ENCODE measurements around the gene PITX1.

Gene PITX1

DNA sequence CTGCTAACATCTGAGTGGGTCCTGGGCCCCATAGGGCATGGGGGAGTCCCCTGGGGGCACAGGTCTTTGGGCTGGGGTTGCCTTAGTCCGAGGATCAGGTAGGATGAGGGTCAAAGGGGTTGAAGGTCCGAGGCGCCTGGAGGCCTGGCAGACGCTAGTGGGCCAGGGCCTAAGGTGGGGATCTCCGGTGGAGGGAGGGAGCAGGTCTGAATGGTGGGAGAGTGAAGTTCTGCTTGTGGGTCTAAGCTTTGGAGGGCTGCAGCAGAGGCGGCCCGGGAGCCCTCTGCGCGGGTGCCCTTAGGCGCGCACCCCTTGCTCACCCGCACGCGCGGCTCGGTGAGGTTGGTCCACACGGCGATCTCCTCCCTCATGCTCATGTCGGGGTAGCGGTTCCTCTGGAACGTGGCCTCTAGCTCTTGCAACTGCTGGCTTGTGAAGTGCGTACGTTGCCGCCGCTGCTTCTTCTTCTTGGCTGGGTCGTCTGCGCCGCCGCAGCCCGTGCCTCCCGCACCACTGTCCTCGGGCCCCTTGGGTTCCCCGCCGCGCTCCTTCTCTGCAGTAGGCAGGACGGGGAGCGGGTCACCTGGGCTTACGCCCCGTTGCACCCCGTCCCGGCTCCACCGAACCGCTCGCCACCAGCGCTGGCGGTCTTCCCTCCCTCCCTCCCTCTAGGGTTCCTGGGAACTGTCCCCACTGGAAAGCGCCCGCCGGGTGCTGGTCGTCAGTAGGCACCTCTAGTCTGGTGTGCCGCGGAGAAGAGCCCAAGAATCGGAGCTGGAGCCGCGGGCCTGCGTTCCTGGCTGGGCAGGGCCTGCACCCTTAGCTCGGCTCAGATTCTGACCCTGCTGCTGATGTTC, 2.8 kb downstream of the PITX1 start:
- in situ Hi-C loops (cut with HindIII; ENCODE audit: low sequenced_read_pairs), result no loop called here
- TF ChIP-seq, protein P1, sequence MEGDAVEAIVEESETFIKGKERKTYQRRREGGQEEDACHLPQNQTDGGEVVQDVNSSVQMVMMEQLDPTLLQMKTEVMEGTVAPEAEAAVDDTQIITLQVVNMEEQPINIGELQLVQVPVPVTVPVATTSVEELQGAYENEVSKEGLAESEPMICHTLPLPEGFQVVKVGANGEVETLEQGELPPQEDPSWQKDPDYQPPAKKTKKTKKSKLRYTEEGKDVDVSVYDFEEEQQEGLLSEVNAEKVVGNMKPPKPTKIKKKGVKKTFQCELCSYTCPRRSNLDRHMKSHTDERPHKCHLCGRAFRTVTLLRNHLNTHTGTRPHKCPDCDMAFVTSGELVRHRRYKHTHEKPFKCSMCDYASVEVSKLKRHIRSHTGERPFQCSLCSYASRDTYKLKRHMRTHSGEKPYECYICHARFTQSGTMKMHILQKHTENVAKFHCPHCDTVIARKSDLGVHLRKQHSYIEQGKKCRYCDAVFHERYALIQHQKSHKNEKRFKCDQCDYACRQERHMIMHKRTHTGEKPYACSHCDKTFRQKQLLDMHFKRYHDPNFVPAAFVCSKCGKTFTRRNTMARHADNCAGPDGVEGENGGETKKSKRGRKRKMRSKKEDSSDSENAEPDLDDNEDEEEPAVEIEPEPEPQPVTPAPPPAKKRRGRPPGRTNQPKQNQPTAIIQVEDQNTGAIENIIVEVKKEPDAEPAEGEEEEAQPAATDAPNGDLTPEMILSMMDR (IDR thresholded peaks at IDR 0.05; ENCODE audit: low read depth, low read length), result no peak
- DNase-seq (ENCODE audit: low read depth, low spot score), result no peak
- H3K4me3 ChIP-seq (ENCODE audit: low read depth, low read length), result no peak overlapping the region

DNA sequence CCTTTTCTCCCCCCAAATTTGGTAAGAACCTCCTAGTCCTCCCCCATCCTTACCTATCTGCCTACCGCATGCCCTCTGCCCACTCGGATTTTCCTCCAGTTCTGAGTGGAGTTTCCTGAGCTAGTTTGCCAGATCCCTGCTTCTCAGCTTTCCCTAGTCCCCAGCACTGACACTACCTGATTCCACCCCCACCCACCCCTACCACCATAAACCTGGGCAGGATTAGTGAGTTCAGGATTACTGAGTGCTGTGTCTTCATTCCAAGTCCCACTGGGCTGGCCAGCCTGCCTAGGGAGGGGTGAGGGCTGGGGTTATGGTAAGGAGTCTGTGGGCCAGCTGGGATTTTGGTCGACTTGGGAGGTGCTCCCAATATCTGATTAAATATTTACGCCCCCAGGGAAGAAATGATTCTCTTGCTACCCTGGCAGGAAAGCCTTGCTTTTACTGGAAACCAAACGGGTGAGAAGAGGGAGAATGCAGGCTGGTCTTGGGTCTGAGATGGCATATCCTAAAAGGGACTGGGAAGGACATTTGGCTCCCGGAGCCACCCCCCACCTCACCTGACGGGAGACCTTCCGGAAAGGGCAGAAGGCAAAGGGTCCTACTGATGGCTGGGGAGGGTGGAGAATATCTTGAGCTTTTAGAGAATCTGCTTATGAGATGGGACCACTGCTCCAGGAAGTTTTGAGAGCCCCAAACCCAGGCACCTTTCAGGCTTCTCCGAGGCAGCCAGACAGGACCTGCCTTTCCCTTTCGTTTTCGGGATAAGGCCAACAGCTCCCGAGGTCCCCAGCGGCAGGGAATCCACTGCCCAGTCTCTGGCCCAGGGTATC, 3.7 kb downstream of the PITX1 start:
- in situ Hi-C loops (cut with HindIII; ENCODE audit: low sequenced_read_pairs), result no loop called here
- no peak for DNase-seq (ENCODE audit: low read depth, low spot score)
- TF ChIP-seq, protein P1 (IDR thresholded peaks at IDR 0.05; ENCODE audit: low read depth, low read length), result no peak
- H3K4me3 ChIP-seq (ENCODE audit: low read depth, low read length), result no peak overlapping the region

DNA sequence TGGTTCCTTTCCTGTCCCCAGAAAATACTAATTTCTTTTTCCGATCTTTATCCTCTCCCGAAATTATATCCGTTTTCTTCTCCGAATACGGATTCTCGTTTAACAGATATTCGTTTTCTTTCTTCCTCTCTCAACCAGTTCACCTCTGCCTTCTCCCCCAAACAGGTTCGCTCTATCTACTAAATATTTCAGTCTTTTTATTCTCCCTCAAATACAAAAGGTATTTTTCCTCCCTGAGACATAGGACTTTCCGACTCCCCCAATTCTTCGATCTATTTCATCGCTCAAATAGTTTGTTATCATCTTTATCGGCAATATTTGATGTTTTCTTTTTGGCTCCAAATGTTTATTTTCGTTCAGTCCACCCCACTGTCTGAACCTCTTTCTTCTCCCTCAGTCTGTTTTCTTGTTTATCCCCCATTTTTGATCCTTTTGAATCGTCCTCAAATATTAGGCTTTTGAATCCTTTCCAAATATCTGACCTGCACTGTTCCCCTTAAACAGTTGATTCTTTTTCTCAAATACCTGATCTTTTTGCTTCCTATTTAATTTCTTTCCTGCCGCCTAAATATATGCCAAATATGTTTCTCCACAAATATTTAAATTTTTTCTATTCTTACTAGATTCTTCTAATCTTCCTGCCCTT, 4.4 kb downstream of the PITX1 start:
- in situ Hi-C loops (cut with HindIII; ENCODE audit: low sequenced_read_pairs), result no loop called here
- H3K4me3 ChIP-seq (ENCODE audit: low read depth, low read length), result no peak overlapping the region
- DNase-seq (ENCODE audit: low read depth, low spot score), result peak; percentile 29
- TF ChIP-seq, protein P1 (IDR thresholded peaks at IDR 0.05; ENCODE audit: low read depth, low read length), result no peak

DNA sequence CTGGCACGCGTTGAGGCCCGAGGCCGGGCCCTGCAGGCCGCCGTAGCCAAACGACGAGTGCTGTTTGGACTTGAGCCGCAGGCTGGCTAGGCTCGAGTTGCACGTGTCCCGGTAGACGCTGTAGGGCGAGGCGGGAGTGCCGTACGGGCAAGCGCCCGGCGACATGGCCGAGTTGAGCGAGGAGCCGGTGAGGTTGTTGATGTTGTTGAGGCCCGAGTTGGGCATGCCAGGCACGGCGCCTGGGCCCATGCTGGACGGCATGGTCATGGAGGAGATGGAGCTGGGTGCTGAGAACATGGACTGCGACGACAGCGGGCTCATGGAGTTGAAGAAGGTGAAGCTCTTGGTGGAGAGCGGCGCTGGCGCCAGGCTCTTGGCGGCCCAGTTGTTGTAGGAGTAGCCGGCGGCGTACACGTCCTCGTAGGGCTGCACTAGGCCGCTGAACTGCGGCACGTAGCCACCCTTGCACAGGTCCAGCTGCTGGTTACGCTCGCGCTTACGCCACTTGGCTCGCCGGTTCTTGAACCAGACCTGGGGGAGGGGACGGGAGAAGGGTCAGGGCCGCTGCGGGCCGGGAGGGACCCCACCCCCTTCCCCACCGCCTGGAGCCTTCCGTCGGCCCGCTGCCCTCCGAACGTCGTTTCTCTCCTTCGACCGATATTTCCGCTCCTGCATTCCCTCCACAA, 5.1 kb downstream of the PITX1 start:
- no peak overlapping the region for H3K4me3 ChIP-seq (ENCODE audit: low read depth, low read length)
- in situ Hi-C loops (cut with HindIII; ENCODE audit: low sequenced_read_pairs), result no loop called here
- DNase-seq (ENCODE audit: low read depth, low spot score), result no peak
- TF ChIP-seq, protein P1 (IDR thresholded peaks at IDR 0.05; ENCODE audit: low read depth, low read length), result no peak

DNA sequence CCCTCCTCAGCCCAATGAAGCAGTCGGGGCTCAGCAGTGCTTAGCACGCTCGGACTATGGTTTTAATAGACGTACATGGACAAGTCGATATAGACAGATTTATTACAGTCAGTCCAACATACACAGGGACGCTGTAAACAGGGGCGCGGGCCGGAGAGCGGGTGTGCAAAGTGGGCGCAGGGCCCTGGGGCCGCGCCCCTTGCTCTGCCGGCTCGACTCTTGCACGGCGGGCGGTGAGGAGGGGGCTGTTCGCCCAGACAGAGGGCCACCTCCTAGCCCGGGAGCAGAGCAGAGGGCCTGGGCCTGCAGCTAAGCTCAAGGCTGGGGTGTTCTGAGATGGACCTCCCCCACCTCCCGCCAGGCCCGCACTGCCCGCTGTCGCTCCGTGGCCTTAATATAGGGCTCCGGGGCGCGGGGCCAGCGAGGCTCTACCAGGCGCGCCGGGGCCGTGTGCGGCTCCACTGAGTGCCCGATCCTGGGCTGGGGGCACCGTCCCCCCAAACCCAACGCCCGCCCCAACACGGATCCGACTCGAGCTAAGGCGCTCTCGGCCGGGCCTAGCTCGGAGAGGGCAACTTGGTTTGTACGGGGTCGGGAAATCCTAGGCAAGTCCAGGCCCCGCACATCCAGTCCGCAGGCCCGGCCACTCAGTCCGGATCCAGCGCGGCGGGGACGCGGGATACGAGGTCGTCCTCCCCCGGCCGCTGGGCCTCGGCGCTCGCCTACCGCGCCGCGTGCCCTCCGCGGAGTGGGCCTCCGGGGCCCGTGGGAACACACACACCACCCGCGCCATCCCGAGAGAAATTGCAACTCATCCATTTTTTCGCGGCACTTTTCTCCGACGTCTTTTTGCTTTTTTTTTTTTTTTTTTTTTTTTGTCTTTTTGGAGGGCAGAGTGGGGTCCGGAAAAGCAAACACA, 6.1 kb downstream of the PITX1 start:
- in situ Hi-C loops (cut with HindIII; ENCODE audit: low sequenced_read_pairs), result no loop called here

More for the DNA sequence above, 6.1 kb downstream of the PITX1 start:
- H3K4me3 ChIP-seq (ENCODE audit: low read depth, low read length), result no peak overlapping the region
- no peak for DNase-seq (ENCODE audit: low read depth, low spot score)
- TF ChIP-seq, protein P1 (IDR thresholded peaks at IDR 0.05; ENCODE audit: low read depth, low read length), result no peak

All from astrocyte of the spinal cord (primary cell).